Nephron progenitor cell (in vitro differentiated cells): ENCODE data around the gene CPN2.

ENCODE experiments used
- DNase-seq: peaks from one replicate; pipeline ENCODE4 v3.0.0; 2021
- H3K27ac Mint-ChIP-seq: 2 replicates; pipeline ENCODE4 v1.8.0; 2021; ENCODE audit warnings: mild to moderate bottlenecking, moderate library complexity, mixed read lengths
- H3K27me3 Mint-ChIP-seq: 2 replicates; pipeline ENCODE4 v1.8.0; 2021; ENCODE audit warnings: mild to moderate bottlenecking, low read depth, mixed read lengths; ENCODE audit not compliant: poor library complexity
- H3K36me3 Mint-ChIP-seq: 2 replicates; pipeline ENCODE4 v1.8.0; 2021; ENCODE audit warnings: low read depth, mixed read lengths
- H3K4me1 Mint-ChIP-seq: 2 replicates; pipeline ENCODE4 v1.8.0; 2021; ENCODE audit warnings: mixed read lengths
- H3K4me3 Mint-ChIP-seq: 2 replicates; pipeline ENCODE4 v1.8.0; 2021; ENCODE audit warnings: mild to moderate bottlenecking, moderate library complexity, mixed read lengths
- H3K9me3 Mint-ChIP-seq: 2 replicates; pipeline ENCODE4 v1.8.0; 2021; ENCODE audit warnings: mild to moderate bottlenecking, moderate library complexity, mixed read lengths
- TF ChIP-seq, protein P1 (sequence below): fragments of 200-600 bp; sonication (generic); IDR thresholded peaks from 2 replicates; pipeline ENCODE4 v1.5.0; 2021; ENCODE audit warnings: antibody characterized with exemption

The CPN2 gene, protein sequence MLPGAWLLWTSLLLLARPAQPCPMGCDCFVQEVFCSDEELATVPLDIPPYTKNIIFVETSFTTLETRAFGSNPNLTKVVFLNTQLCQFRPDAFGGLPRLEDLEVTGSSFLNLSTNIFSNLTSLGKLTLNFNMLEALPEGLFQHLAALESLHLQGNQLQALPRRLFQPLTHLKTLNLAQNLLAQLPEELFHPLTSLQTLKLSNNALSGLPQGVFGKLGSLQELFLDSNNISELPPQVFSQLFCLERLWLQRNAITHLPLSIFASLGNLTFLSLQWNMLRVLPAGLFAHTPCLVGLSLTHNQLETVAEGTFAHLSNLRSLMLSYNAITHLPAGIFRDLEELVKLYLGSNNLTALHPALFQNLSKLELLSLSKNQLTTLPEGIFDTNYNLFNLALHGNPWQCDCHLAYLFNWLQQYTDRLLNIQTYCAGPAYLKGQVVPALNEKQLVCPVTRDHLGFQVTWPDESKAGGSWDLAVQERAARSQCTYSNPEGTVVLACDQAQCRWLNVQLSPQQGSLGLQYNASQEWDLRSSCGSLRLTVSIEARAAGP

DNA sequence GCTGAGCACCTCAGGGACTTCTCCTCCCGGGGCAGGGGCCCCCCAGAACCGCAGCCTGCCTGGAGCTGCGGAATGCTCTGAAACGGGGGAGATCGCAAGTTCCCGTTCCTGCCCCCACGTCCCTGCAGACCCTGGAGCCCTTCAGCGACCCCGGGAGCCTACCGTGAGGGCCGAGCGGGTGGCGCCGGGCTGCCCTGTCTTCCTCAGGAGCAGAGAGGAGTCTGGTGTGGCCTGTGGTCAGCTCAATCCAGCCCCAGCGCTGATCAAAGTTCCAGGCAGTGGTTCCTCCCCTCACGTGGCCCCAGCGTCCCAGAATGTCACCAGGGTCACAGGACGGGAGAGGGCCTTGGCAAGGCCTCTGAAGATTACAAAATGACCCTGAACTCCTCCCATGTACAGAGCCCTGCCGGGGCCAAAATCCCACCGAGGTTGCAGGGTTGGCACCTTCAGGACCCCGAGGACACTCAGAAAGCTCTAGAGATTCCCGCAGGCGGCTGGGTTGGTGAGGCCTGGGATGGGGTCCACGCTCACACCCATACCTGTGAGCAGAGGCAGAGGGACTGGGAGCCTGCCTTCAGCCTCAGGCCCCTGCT, at the start of gene CPN2:
CPN2 (minus strand) TSS at position 249 of the 593 bp plus-strand sequence. CDS start 8,626 bp downstream, outside the sequence.
- H3K4me1 Mint-ChIP-seq: peaks cover 12% of the 10 kb centered on the region
- no peaks in the 10 kb centered on the region for H3K36me3 Mint-ChIP-seq
- H3K27me3 Mint-ChIP-seq: peaks cover 6% of the 10 kb centered on the region
- DNase-seq: no peak
- no peak within 1 kb of the TSS for H3K4me3 Mint-ChIP-seq
- TF ChIP-seq, protein P1, sequence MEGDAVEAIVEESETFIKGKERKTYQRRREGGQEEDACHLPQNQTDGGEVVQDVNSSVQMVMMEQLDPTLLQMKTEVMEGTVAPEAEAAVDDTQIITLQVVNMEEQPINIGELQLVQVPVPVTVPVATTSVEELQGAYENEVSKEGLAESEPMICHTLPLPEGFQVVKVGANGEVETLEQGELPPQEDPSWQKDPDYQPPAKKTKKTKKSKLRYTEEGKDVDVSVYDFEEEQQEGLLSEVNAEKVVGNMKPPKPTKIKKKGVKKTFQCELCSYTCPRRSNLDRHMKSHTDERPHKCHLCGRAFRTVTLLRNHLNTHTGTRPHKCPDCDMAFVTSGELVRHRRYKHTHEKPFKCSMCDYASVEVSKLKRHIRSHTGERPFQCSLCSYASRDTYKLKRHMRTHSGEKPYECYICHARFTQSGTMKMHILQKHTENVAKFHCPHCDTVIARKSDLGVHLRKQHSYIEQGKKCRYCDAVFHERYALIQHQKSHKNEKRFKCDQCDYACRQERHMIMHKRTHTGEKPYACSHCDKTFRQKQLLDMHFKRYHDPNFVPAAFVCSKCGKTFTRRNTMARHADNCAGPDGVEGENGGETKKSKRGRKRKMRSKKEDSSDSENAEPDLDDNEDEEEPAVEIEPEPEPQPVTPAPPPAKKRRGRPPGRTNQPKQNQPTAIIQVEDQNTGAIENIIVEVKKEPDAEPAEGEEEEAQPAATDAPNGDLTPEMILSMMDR: no peak
- H3K9me3 Mint-ChIP-seq: no peaks in the 10 kb centered on the region
- no peak within 1 kb of the TSS for H3K27ac Mint-ChIP-seq

DNA sequence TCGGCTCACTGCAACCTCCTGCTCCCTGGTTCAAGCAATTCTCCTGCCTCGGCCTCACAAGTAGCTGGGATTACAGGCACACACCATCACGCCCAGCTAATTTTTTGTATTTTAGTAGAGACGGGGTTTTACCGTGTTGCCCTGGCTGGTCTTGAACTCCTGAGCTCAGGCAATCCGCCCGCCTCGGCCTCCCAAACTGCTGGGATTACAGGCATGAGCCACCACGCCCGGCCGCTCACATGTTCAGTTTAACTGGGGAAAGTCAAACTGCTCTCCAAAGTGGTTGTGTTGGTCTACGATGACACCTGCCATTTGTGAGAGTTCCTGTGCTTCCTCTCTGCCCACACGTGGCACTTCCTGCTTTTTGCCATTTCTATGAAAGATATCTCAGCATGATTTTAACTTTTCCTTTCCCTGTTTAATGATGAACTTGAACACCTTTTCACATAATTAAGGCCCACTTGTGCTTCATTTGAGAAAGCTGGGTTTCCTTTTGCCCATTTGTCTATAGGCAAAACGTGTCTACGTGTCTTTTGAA, 48.8 kb upstream of the CPN2 start:
- H3K4me1 Mint-ChIP-seq: peaks cover 38% of the 10 kb centered on the region
- H3K27me3 Mint-ChIP-seq: peaks cover 6% of the 10 kb centered on the region
- TF ChIP-seq, protein P1: no peak
- DNase-seq: no peak
- H3K4me3 Mint-ChIP-seq: no peak overlapping the region
- peaks cover 9% of the 10 kb centered on the region for H3K36me3 Mint-ChIP-seq
- H3K9me3 Mint-ChIP-seq: no peaks in the 10 kb centered on the region
- no peak overlapping the region for H3K27ac Mint-ChIP-seq

DNA sequence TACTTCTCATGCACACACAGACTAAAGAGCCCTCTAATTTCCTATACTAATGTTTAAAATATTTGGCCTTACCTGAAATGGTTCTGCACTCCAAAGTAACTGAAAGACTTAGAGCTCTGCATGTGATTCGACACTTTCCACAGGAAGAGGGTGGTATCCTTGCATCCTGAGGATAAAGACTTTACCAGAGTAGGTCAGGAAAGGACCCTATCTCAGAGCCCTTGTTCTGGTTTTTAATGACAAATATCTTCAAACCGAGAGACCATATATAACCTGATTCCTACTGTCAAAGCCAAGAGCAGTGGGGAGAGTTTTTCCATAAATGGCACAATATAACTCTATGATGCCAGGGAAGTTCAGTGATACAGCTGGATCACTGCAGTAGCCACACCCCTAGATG, 48.0 kb upstream of the CPN2 start, which contains the start of gene GP5:
GP5 (minus strand) TSS at position 101 of the 400 bp plus-strand sequence. CDS start 984 bp downstream, outside the sequence.
- Mint-ChIP-seq H3K4me3 (no peak within 1 kb of the TSS), H3K4me1 (peaks cover 38% of the 10 kb centered on the region), H3K27ac (no peak within 1 kb of the TSS), H3K9me3 (no peaks in the 10 kb centered on the region), H3K36me3 (peaks cover 3% of the 10 kb centered on the region), H3K27me3 (peaks cover 6% of the 10 kb centered on the region)
- TF ChIP-seq, protein P1: no peak
- DNase-seq: no peak

DNA sequence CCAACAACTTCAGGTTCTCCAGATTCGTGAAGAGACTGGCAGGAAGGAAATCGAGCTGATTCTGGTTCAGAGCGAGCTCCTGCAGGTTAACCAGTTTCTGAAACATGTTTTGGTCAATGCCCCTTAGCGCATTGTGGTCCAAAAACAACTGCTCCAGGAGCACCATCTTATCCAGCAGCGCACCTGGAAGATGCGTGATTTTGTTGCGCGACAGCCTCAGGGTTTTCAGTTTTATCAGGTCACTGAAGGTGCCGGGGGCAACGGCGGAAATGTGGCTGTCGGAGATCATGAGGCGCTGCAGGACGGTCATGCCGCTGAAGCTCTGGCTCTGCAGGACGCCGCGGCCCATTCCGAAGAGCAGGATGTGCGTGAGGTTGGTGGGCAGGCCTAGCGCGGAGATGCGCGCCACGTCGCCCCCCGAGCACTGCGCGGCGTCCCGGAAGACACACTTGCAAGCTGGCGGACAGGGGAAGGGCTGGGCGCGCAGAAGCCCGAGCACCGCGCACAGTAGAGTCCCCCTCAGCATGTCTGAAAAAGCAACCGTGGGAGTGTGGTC, 46.7 kb upstream of the CPN2 start:
- TF ChIP-seq, protein P1: no peak
- H3K36me3 Mint-ChIP-seq: no peaks in the 10 kb centered on the region
- H3K4me1 Mint-ChIP-seq: peaks cover 38% of the 10 kb centered on the region
- no peak overlapping the region for H3K4me3 Mint-ChIP-seq
- H3K27ac Mint-ChIP-seq: no peak overlapping the region
- no peaks in the 10 kb centered on the region for H3K9me3 Mint-ChIP-seq
- DNase-seq: no peak
- H3K27me3 Mint-ChIP-seq: peaks cover 6% of the 10 kb centered on the region

DNA sequence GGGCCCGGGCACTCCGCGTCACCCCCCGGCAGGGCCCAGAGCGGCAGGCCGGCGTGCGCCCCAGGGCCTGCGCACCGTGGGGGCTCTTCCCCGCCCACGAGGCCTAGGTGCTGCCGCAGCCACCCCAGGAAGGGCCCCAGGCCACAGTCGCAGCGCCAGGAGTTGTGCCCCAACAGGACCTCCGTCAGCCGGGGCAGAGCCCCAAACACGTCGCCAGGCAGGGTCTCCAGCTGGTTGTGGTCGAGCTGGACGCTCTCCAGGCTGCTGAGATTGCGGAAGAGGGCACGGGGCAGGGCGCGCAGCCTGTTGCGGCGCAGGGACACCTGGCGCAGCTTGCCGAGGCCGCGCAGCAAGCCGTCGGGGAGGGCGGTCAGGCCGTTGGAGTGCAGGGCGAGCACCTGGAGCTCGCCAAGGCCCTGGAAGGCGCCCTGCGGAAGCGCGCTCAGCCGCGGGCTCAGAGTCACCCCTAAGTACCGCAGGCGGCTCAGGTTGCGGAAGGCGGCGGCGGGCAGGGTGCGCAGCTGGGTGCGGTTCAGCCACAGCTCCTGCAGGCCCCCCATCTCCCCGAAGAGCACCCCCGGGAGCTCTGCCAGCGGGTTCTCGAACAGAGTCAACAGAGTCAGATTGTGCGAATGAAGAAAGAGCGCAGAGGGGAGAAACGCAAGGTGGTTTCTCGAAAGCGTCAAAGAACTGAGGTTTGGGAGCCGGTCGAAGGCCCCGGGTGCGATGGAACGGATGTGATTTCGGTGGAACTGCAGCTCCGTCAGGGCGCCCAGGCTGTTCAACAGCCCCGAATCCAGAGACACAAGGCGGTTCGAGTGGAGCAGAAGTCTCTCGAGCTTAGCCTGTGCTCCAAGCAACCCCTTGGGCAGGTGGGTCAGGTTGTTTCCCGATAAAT, 46.0 kb upstream of the CPN2 start:
- peaks cover 6% of the 10 kb centered on the region for H3K27me3 Mint-ChIP-seq
- H3K4me1 Mint-ChIP-seq: peaks cover 34% of the 10 kb centered on the region
- no peaks in the 10 kb centered on the region for H3K36me3 Mint-ChIP-seq
- no peak overlapping the region for H3K4me3 Mint-ChIP-seq
- H3K9me3 Mint-ChIP-seq: no peaks in the 10 kb centered on the region
- no peak overlapping the region for H3K27ac Mint-ChIP-seq
- TF ChIP-seq, protein P1: no peak
- no peak for DNase-seq
